Activated CD4-positive, alpha-beta T cell treated with anti-CD3 and anti-CD28 coated beads, Interleukin-2, amount 10 ng/mL, durations not matched to agents 7 days and 5 days (primary cell): ENCODE results near the gene COQ8A. TPM values are rescaled to one million over a fixed set of nuclear protein-coding genes. Genes with fewer than 3 reads are reported as not detected.
"Not testable (repeated sequence)": the region's sequence is repeated elsewhere in the genome, so short reads cannot be mapped to it uniquely, and the experiment has no call there.

Source experiments
- CTCF ChIA-PET: fragments of 350-600 bp; sonication (Branson Sonifier 250); formaldehyde crosslinking; loops from one replicate; lab custom pipeline; 2021; ENCODE audit warnings: antibody characterized with exemption; lab: Charles Lee
- POLR2A ChIA-PET: fragments of 350-600 bp; sonication (Branson Sonifier 250); formaldehyde crosslinking; loops from one replicate; lab custom pipeline; 2021; ENCODE audit warnings: antibody characterized with exemption; lab: Charles Lee
- DNase-seq: peaks from one replicate; pipeline ENCODE4 v3.0.0-alpha.2; 2020
- H3K27ac Mint-ChIP-seq: one replicate; pipeline ENCODE4 v1.8.0; 2021; ENCODE audit warnings: mild to moderate bottlenecking, moderate library complexity, mixed read lengths
- H3K27me3 Mint-ChIP-seq: one replicate; pipeline ENCODE4 v1.8.0; 2021; ENCODE audit warnings: mixed read lengths
- H3K36me3 Mint-ChIP-seq: one replicate; pipeline ENCODE4 v1.8.0; 2021; ENCODE audit warnings: low read depth, mixed read lengths
- H3K4me1 Mint-ChIP-seq: one replicate; pipeline ENCODE4 v1.8.0; 2021; ENCODE audit warnings: mixed read lengths
- H3K4me3 Mint-ChIP-seq: one replicate; pipeline ENCODE4 v1.8.0; 2021; ENCODE audit warnings: mild to moderate bottlenecking, moderate library complexity, mixed read lengths
- H3K9me3 Mint-ChIP-seq: one replicate; pipeline ENCODE4 v1.8.0; 2021; ENCODE audit warnings: mixed read lengths
- total RNA-seq, 2 experiments: library from RNA; stranded (reverse); gene quantifications; one replicate each; pipeline ENCODE4 v1.2.3, GENCODE V29; 2021

COQ8A gene
- total RNA-seq, 2 experiments from 2014 or later, result 22.6 to 25.5 TPM

- no peaks in the 10 kb centered on the region for H3K27me3 Mint-ChIP-seq
- peaks cover 8% of the 10 kb centered on the region for H3K4me1 Mint-ChIP-seq
- ChIA-PET CTCF (interaction anchor here (0.6 kb wide), 2 partner anchors 112 to 657 kb away, joined by 3 to 4 read pairs; no protein-coding TSS in a partner anchor), POLR2A (no interaction called here)
- H3K36me3 Mint-ChIP-seq, result no peaks in the 10 kb centered on the region
- no peak for DNase-seq
- H3K9me3 Mint-ChIP-seq, result peaks cover 2% of the 10 kb centered on the region
- H3K27ac Mint-ChIP-seq, result no peak overlapping the region
- H3K4me3 Mint-ChIP-seq, result no peak overlapping the region
Observed at GRCh38 chr1:226995365-226996332, 55.6 kb downstream of the COQ8A start.

- DNase-seq, H3K36me3 Mint-ChIP-seq, H3K4me1 Mint-ChIP-seq, H3K27ac Mint-ChIP-seq, H3K4me3 Mint-ChIP-seq, H3K9me3 Mint-ChIP-seq, H3K27me3 Mint-ChIP-seq, POLR2A ChIA-PET: not testable (repeated sequence)
- CTCF ChIA-PET, result interaction anchor here (0.7 kb wide), 1 partner anchor 1320 kb away, joined by 3 read pairs; no protein-coding TSS in a partner anchor
Observed at GRCh38 chr1:226999579-226999978, 59.5 kb downstream of the COQ8A start.

GRCh38 chr1:227002531-227003049 is 62.5 kb downstream of the COQ8A start:
- H3K27me3 Mint-ChIP-seq, result no peaks in the 10 kb centered on the region
- ChIA-PET POLR2A (no interaction called here), CTCF (interaction anchor here (1.1 kb wide), 1 partner anchor 13 kb away, joined by 3 read pairs; no protein-coding TSS in a partner anchor)
- H3K36me3 Mint-ChIP-seq, result no peaks in the 10 kb centered on the region
- peaks cover 2% of the 10 kb centered on the region for H3K9me3 Mint-ChIP-seq
- H3K4me1 Mint-ChIP-seq, result no peaks in the 10 kb centered on the region
- H3K27ac Mint-ChIP-seq, result no peak overlapping the region
- H3K4me3 Mint-ChIP-seq, result no peak overlapping the region
- DNase-seq, result no peak

GRCh38 chr1:227003165-227003564 is 63.1 kb downstream of the COQ8A start:
- CTCF ChIA-PET, result interaction anchor here (0.6 to 1.1 kb wide), 2 partner anchors 14 to 347 kb away, joined by 3 read pairs; no protein-coding TSS in a partner anchor

GRCh38 chr1:227004796-227005195 is 64.7 kb downstream of the COQ8A start:
- no peak overlapping the region for H3K4me3 Mint-ChIP-seq
- H3K4me1 Mint-ChIP-seq, result no peaks in the 10 kb centered on the region
- CTCF ChIA-PET, result no interaction called here
- no peak for DNase-seq
- no peaks in the 10 kb centered on the region for H3K27me3 Mint-ChIP-seq
- H3K9me3 Mint-ChIP-seq, result no peaks in the 10 kb centered on the region
- H3K27ac Mint-ChIP-seq, result no peak overlapping the region
- H3K36me3 Mint-ChIP-seq, result no peaks in the 10 kb centered on the region
- POLR2A ChIA-PET, result no interaction called here

More at GRCh38 chr1:227003165-227003564, 63.1 kb downstream of the COQ8A start:
- H3K27ac Mint-ChIP-seq, result no peak overlapping the region
- no peaks in the 10 kb centered on the region for H3K4me1 Mint-ChIP-seq
- H3K27me3 Mint-ChIP-seq, result no peaks in the 10 kb centered on the region
- H3K4me3 Mint-ChIP-seq, result no peak overlapping the region
- POLR2A ChIA-PET, result no interaction called here
- H3K36me3 Mint-ChIP-seq, result no peaks in the 10 kb centered on the region
- no peak for DNase-seq
- peaks cover 2% of the 10 kb centered on the region for H3K9me3 Mint-ChIP-seq

- no peak for DNase-seq
- CTCF ChIA-PET, result no interaction called here
Observed at GRCh38 chr1:227006226-227006796, 66.2 kb downstream of the COQ8A start.

GRCh38 chr1:227009937-227010336 is 69.8 kb downstream of the COQ8A start:
- Mint-ChIP-seq H3K27me3 (no peaks in the 10 kb centered on the region), H3K4me3 (no peak overlapping the region), H3K4me1 (no peaks in the 10 kb centered on the region), H3K27ac (no peak overlapping the region), H3K9me3 (no peaks in the 10 kb centered on the region), H3K36me3 (no peaks in the 10 kb centered on the region)
- no peak for DNase-seq
- ChIA-PET CTCF (interaction anchor here (0.7 kb wide), 1 partner anchor 1479 kb away, joined by 3 read pairs; no protein-coding TSS in a partner anchor), POLR2A (no interaction called here)

More at GRCh38 chr1:227006226-227006796, 66.2 kb downstream of the COQ8A start:
- POLR2A ChIA-PET, result no interaction called here
- Mint-ChIP-seq H3K36me3 (no peaks in the 10 kb centered on the region), H3K4me1 (no peaks in the 10 kb centered on the region), H3K27me3 (no peaks in the 10 kb centered on the region), H3K27ac (no peak overlapping the region), H3K4me3 (no peak overlapping the region), H3K9me3 (no peaks in the 10 kb centered on the region)

- no peak for DNase-seq
- H3K4me3 Mint-ChIP-seq, result no peak overlapping the region
- no peaks in the 10 kb centered on the region for H3K9me3 Mint-ChIP-seq
- no peaks in the 10 kb centered on the region for H3K27me3 Mint-ChIP-seq
- no peak overlapping the region for H3K27ac Mint-ChIP-seq
- H3K36me3 Mint-ChIP-seq, result no peaks in the 10 kb centered on the region
- H3K4me1 Mint-ChIP-seq, result no peaks in the 10 kb centered on the region
- ChIA-PET POLR2A (interaction anchor here (0.6 kb wide), 1 partner anchor 98 kb away, joined by 5 read pairs; no protein-coding TSS in a partner anchor), CTCF (no interaction called here)
Observed at GRCh38 chr1:227010645-227011044, 70.6 kb downstream of the COQ8A start.

- ChIA-PET CTCF (interaction anchor here (1.2 kb wide), 1 partner anchor 20 kb away, joined by 3 read pairs; no protein-coding TSS in a partner anchor), POLR2A (no interaction called here)
- H3K36me3 Mint-ChIP-seq, result peaks cover 2% of the 10 kb centered on the region
- no peak for DNase-seq
- no peaks in the 10 kb centered on the region for H3K4me1 Mint-ChIP-seq
- peaks cover 3% of the 10 kb centered on the region for H3K9me3 Mint-ChIP-seq
- no peak overlapping the region for H3K27ac Mint-ChIP-seq
- no peak overlapping the region for H3K4me3 Mint-ChIP-seq
- H3K27me3 Mint-ChIP-seq, result peaks cover 2% of the 10 kb centered on the region
Observed at GRCh38 chr1:227016990-227017389, 76.9 kb downstream of the COQ8A start.

- H3K9me3 Mint-ChIP-seq, result no peaks in the 10 kb centered on the region
Observed at GRCh38 chr1:227032396-227032795, 92.3 kb downstream of the COQ8A start.

GRCh38 chr1:227033880-227034279 is 93.8 kb downstream of the COQ8A start:
- POLR2A ChIA-PET, result no interaction called here
- H3K9me3 Mint-ChIP-seq, result no peaks in the 10 kb centered on the region
- no peaks in the 10 kb centered on the region for H3K27me3 Mint-ChIP-seq
- CTCF ChIA-PET, result no interaction called here
- peaks cover 1% of the 10 kb centered on the region for H3K36me3 Mint-ChIP-seq
- peaks cover 2% of the 10 kb centered on the region for H3K4me1 Mint-ChIP-seq
- H3K27ac Mint-ChIP-seq, result no peak overlapping the region
- no peak overlapping the region for H3K4me3 Mint-ChIP-seq
- DNase-seq, result no peak

More at GRCh38 chr1:227032396-227032795, 92.3 kb downstream of the COQ8A start:
- no peak overlapping the region for H3K4me3 Mint-ChIP-seq
- no peaks in the 10 kb centered on the region for H3K36me3 Mint-ChIP-seq
- H3K4me1 Mint-ChIP-seq, result peaks cover 3% of the 10 kb centered on the region
- CTCF ChIA-PET, result no interaction called here
- no peaks in the 10 kb centered on the region for H3K27me3 Mint-ChIP-seq
- POLR2A ChIA-PET, result no interaction called here
- no peak for DNase-seq
- no peak overlapping the region for H3K27ac Mint-ChIP-seq

- Mint-ChIP-seq H3K27ac (no peak overlapping the region), H3K9me3 (no peaks in the 10 kb centered on the region), H3K4me3 (no peak overlapping the region), H3K4me1 (peaks cover 2% of the 10 kb centered on the region), H3K27me3 (peaks cover 2% of the 10 kb centered on the region), H3K36me3 (peaks cover 1% of the 10 kb centered on the region)
- DNase-seq, result no peak
- POLR2A ChIA-PET, result no interaction called here
- CTCF ChIA-PET, result no interaction called here
Observed at GRCh38 chr1:227035316-227035715, 95.2 kb downstream of the COQ8A start.
